ENCODE measurements around the gene CNTRL.
"Not testable (repeated sequence)": the region's sequence is repeated elsewhere in the genome, so short reads cannot be mapped to it uniquely, and the experiment has no call there.

The CNTRL gene

GRCh38 chr9:121074370-121075250, at the start of gene CNTRL:
Gene CNTRL (plus strand): TSS chr9:121074955. CDS start chr9:121088327, 13,372 bp downstream.
- DNase-seq, result peak; percentile 89

GRCh38 chr9:121026260-121026691, 48.5 kb upstream of the CNTRL start:
- no peak for DNase-seq

- DNase-seq, result no peak
Observed at GRCh38 chr9:121026768-121027167, 48.0 kb upstream of the CNTRL start.

GRCh38 chr9:121028285-121028684, 46.5 kb upstream of the CNTRL start:
- not testable (repeated sequence) for DNase-seq

GRCh38 chr9:121029469-121029868, 45.3 kb upstream of the CNTRL start:
- no peak for DNase-seq

- no peak for DNase-seq
Observed at GRCh38 chr9:121034529-121034928, 40.2 kb upstream of the CNTRL start.

GRCh38 chr9:121035717-121036116, 39.0 kb upstream of the CNTRL start:
- not testable (repeated sequence) for DNase-seq

- DNase-seq, result no peak
Observed at GRCh38 chr9:121038362-121038761, 36.4 kb upstream of the CNTRL start.

- no peak for DNase-seq
Observed at GRCh38 chr9:121038804-121039203, 36.0 kb upstream of the CNTRL start.

- no peak for DNase-seq
Observed at GRCh38 chr9:121048175-121048574, 26.6 kb upstream of the CNTRL start.

- DNase-seq, result no peak
Observed at GRCh38 chr9:121048618-121049017, 26.1 kb upstream of the CNTRL start.

- no peak for DNase-seq
Observed at GRCh38 chr9:121050128-121050988, 24.4 kb upstream of the CNTRL start, which contains the start of gene C5. Gene C5 (minus strand): TSS chr9:121050275. CDS start chr9:121050246, 29 bp downstream.

- no peak for DNase-seq
Observed at GRCh38 chr9:121053544-121053943, 21.2 kb upstream of the CNTRL start.

GRCh38 chr9:121055642-121056143, 19.1 kb upstream of the CNTRL start:
- DNase-seq, result no peak

GRCh38 chr9:121057821-121058220, 16.9 kb upstream of the CNTRL start:
- no peak for DNase-seq

- DNase-seq, result no peak
Observed at GRCh38 chr9:121059513-121059912, 15.2 kb upstream of the CNTRL start.

- DNase-seq, result peak; percentile 44
Observed at GRCh38 chr9:121059998-121060636, 14.6 kb upstream of the CNTRL start.

- DNase-seq, result no peak
Observed at GRCh38 chr9:121066850-121067249, 7.9 kb upstream of the CNTRL start.

- DNase-seq, result no peak
Observed at GRCh38 chr9:121067640-121068039, 7.1 kb upstream of the CNTRL start.

- DNase-seq, result no peak
Observed at GRCh38 chr9:121069396-121069795, 5.4 kb upstream of the CNTRL start.

- no peak for DNase-seq
Observed at GRCh38 chr9:121071370-121071755, 3.4 kb upstream of the CNTRL start.

GRCh38 chr9:121071756-121072421, 2.9 kb upstream of the CNTRL start:
- no peak for DNase-seq
